PC-3 (cell line): ENCODE results near the gene FDXR. TPM values are rescaled to one million over a fixed set of nuclear protein-coding genes. Genes with fewer than 3 reads are reported as not detected.

Source experiments
- ATAC-seq: fragments of 200-7000 bp; cut with Tn5 transposase; 2 replicates; pipeline ENCODE4 v1.9.1; 2020; ENCODE audit warnings: mild to moderate bottlenecking, moderate library complexity
- BruUV-seq: library from RNA; stranded (reverse); fragments of 400-500 nt; replicated peaks from 2 replicates; lab custom pipeline; 2021; lab: Mats Ljungman, UMichigan
- CTCF ChIA-PET: fragments of 300-600 bp; sonication (Branson Sonifier 250); formaldehyde crosslinking; loops from one replicate; lab custom pipeline; 2022; ENCODE audit warnings: antibody characterized with exemption; lab: Charles Lee
- POLR2A ChIA-PET: fragments of 300-600 bp; sonication (Branson Sonifier 250); formaldehyde crosslinking; loops from one replicate; lab custom pipeline; 2022; ENCODE audit warnings: antibody characterized with exemption; ENCODE audit not compliant: unreplicated experiment; lab: Charles Lee
- DNase-seq: peaks from one replicate; pipeline ENCODE4 v3.0.0-alpha.2; 2015
- H2AFZ ChIP-seq: fragments of 300-600 bp; sonication (generic); 2 replicates; pipeline ENCODE4 v1.6.0; 2016; ENCODE audit warnings: antibody characterized with exemption, low read length
- H3F3A ChIP-seq: fragments of 300-600 bp; sonication (generic); one replicate; pipeline ENCODE4 v1.6.0; 2017; ENCODE audit warnings: antibody characterized with exemption, low read length, control low read depth, mild to moderate bottlenecking; ENCODE audit not compliant: unreplicated experiment
- H3K27ac ChIP-seq: fragments of 300-600 bp; sonication (generic); 2 replicates; pipeline ENCODE4 v1.5.1; 2016; ENCODE audit warnings: mild to moderate bottlenecking, low read length
- H3K27me3 ChIP-seq: fragments of 300-600 bp; sonication (generic); 2 replicates; pipeline ENCODE4 v1.6.1; 2016; ENCODE audit warnings: low read length, mixed read lengths
- H3K36me3 ChIP-seq: fragments of 300-600 bp; sonication (generic); 2 replicates; pipeline ENCODE4 v1.6.1; 2016; ENCODE audit warnings: low read depth, mixed run types, low read length, mixed read lengths
- H3K4me1 ChIP-seq: fragments of 300-600 bp; sonication (generic); 2 replicates; pipeline ENCODE4 v1.5.1; 2016; ENCODE audit warnings: low read length; ENCODE audit not compliant: insufficient read depth
- H3K4me2 ChIP-seq: fragments of 300-600 bp; sonication (generic); 2 replicates; pipeline ENCODE4 v1.6.0; 2016; ENCODE audit warnings: low read length
- H3K4me3 ChIP-seq: fragments of 300-600 bp; sonication (generic); 2 replicates; pipeline ENCODE4 v1.5.1; 2016; ENCODE audit warnings: mild to moderate bottlenecking, low read length, mixed read lengths
- H3K79me2 ChIP-seq: fragments of 300-600 bp; sonication (generic); 2 replicates; pipeline ENCODE4 v1.6.1; 2017; ENCODE audit warnings: low read length, mixed read lengths
- H3K9ac ChIP-seq: fragments of 300-600 bp; sonication (generic); 2 replicates; pipeline ENCODE4 v1.6.0; 2016; ENCODE audit warnings: mild to moderate bottlenecking, low read length
- H3K9me2 ChIP-seq: fragments of 300-600 bp; sonication (generic); replicated peaks from 2 replicates; pipeline ENCODE4 v1.6.1; 2016; ENCODE audit warnings: mixed run types, low read length, mixed read lengths
- H3K9me3 ChIP-seq: fragments of 300-600 bp; sonication (generic); 2 replicates; pipeline ENCODE4 v1.6.1; 2016; ENCODE audit warnings: low read length, mixed read lengths
- H4K20me1 ChIP-seq: fragments of 300-600 bp; sonication (generic); 2 replicates; pipeline ENCODE4 v1.6.1; 2016; ENCODE audit warnings: low read length, mixed read lengths
- EZH2 ChIP-seq: fragments of 300-600 bp; sonication (generic); IDR thresholded peaks from one replicate; pipeline ENCODE4 v1.6.1; 2017; ENCODE audit warnings: antibody characterized with exemption, mild to moderate bottlenecking, low read length; ENCODE audit not compliant: unreplicated experiment
- EZH2phosphoT487 ChIP-seq: fragments of 300-600 bp; sonication (generic); IDR thresholded peaks from 2 replicates; pipeline ENCODE4 v1.6.1; 2018; ENCODE audit warnings: mild to moderate bottlenecking, antibody characterized with exemption, low read length, borderline replicate concordance
- intact Hi-C: fragments of 100-400 bp; cut with micrococcal nuclease; formaldehyde crosslinking; loops from 2 replicates; pipeline ENCODE4 v1.9.0; 2023
- total RNA-seq: library from RNA; depleted of rRNA; stranded (reverse); fragments of >200 nt; gene quantifications from 2 replicates; pipeline ENCODE4 v1.2.3, GENCODE V29; 2014
- TF ChIP-seq, protein P1 (sequence below): fragments of 300-600 bp; sonication (generic); conservative IDR thresholded peaks from 2 replicates; pipeline ENCODE4 v1.5.1; 2017; ENCODE audit warnings: antibody characterized with exemption, low read depth, mild to moderate bottlenecking, low read length

The FDXR gene
- total RNA-seq, 1 experiment from 2014 or later: 28.1 TPM

- Histone ChIP-seq H3F3A (no peaks in the 10 kb centered on the region), H3K4me3 (no peak overlapping the region), H3K9me2 (no peaks in the 10 kb centered on the region), H3K9ac (no peak overlapping the region), H3K27ac (no peak overlapping the region), H3K36me3 (no peaks in the 10 kb centered on the region), H3K9me3 (no peaks in the 10 kb centered on the region), H3K79me2 (no peaks in the 10 kb centered on the region), H3K27me3 (peaks cover 32% of the 10 kb centered on the region), H3K4me2 (no peak overlapping the region), H2AFZ (no peak overlapping the region), H4K20me1 (no peaks in the 10 kb centered on the region), H3K4me1 (no peaks in the 10 kb centered on the region)
- intact Hi-C loops: no loop called here
- DNase-seq (no peak), ATAC-seq (no peak)
- TF ChIP-seq, protein P1, sequence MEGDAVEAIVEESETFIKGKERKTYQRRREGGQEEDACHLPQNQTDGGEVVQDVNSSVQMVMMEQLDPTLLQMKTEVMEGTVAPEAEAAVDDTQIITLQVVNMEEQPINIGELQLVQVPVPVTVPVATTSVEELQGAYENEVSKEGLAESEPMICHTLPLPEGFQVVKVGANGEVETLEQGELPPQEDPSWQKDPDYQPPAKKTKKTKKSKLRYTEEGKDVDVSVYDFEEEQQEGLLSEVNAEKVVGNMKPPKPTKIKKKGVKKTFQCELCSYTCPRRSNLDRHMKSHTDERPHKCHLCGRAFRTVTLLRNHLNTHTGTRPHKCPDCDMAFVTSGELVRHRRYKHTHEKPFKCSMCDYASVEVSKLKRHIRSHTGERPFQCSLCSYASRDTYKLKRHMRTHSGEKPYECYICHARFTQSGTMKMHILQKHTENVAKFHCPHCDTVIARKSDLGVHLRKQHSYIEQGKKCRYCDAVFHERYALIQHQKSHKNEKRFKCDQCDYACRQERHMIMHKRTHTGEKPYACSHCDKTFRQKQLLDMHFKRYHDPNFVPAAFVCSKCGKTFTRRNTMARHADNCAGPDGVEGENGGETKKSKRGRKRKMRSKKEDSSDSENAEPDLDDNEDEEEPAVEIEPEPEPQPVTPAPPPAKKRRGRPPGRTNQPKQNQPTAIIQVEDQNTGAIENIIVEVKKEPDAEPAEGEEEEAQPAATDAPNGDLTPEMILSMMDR: no peak
- no peak for TF ChIP-seq EZH2
- TF ChIP-seq EZH2phosphoT487: no peak
- no TSS peak for BruUV-seq
- CTCF ChIA-PET: no interaction called here
- POLR2A ChIA-PET: no interaction called here
Measured at GRCh38 chr17:74898376-74898946, 25.7 kb upstream of the FDXR start.

DNA sequence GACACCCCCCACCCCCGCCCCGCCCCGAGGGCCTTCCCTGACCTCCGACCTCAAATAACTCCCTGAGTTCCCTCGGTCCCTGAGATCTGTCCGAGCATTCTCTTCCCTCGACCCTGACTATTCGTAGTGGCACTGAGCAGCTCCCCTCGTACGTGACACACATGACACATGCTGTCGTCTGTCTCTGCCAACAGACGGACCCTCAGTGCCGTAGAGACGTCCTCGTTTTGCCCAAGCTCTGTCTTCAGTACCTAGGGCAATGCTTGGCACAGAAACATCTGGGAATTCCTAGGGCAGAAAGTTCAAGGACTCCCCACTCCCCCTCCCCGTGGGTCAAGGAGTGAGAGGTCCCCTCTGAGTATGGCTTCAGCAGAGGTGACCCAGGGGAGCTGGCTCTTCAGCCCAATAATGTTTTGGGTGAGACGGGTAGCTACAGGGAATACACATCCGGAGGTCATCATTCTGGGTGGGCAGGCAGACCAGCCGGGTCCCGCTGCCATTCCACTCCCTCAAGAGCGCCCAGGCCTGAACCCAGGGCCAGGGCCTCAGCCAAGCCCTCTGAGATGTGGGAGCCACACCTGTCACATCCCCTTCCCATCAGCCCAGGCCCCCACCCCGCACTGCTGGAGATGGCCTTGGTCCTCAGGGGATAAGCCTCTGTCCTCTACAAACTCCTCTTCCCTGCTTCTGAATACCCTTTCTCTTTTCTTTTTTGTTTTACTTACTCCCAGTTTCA lies 21.3 kb upstream of the FDXR start:
- no TSS peak for BruUV-seq

More for the DNA sequence above, 21.3 kb upstream of the FDXR start:
- peaks cover 44% of the 10 kb centered on the region for H3K27me3 ChIP-seq
- TF ChIP-seq EZH2: no peak
- no peak for TF ChIP-seq EZH2phosphoT487
- TF ChIP-seq, protein P1: no peak
- H3K9me2 ChIP-seq: no peaks in the 10 kb centered on the region
- no peaks in the 10 kb centered on the region for H3K9me3 ChIP-seq
- H3K4me2 ChIP-seq: no peak overlapping the region
- CTCF ChIA-PET: no interaction called here
- H3F3A ChIP-seq: no peaks in the 10 kb centered on the region
- ATAC-seq: no peak
- H3K9ac ChIP-seq: no peak overlapping the region
- no peak overlapping the region for H3K27ac ChIP-seq
- no peaks in the 10 kb centered on the region for H4K20me1 ChIP-seq
- intact Hi-C loops: no loop called here
- no peaks in the 10 kb centered on the region for H3K79me2 ChIP-seq
- DNase-seq: no peak
- H3K4me1 ChIP-seq: no peaks in the 10 kb centered on the region
- no peak overlapping the region for H2AFZ ChIP-seq
- H3K4me3 ChIP-seq: no peak overlapping the region
- POLR2A ChIA-PET: no interaction called here
- no peaks in the 10 kb centered on the region for H3K36me3 ChIP-seq
